ENCODE results near the gene LDB2. TPM values are rescaled to one million over a fixed set of nuclear protein-coding genes. Genes with fewer than 3 reads are reported as not detected.

Gene LDB2
- total and polyA plus RNA-seq, 2 experiments from 2014 or later = 48.6 to 80.1 TPM

GRCh38 chr4:16606691-16607090 lies 291.8 kb downstream of the LDB2 start:
- Histone ChIP-seq H3K4me2 (no peak overlapping the region), H3K36me3 (ENCODE audit: insufficient read depth) (no peaks in the 10 kb centered on the region), H3K27me3 (ENCODE audit: insufficient read depth) (no peaks in the 10 kb centered on the region), H4K20me1 (replicated peaks; ENCODE audit: insufficient read depth) (no peaks in the 10 kb centered on the region), H3K4me3 (no peak overlapping the region), H3F3A (replicated peaks; ENCODE audit: low read depth) (no peaks in the 10 kb centered on the region), H3K27ac (ENCODE audit: low read depth) (0 out of 2 replicates have a peak overlapping the region, but pooled peaks have one; percentile 51), H3K4me1 (ENCODE audit: insufficient read depth) (peaks cover 34% of the 10 kb centered on the region), H2AFZ (no peak overlapping the region), H3K79me2 (replicated peaks; ENCODE audit: insufficient read depth) (peaks cover 20% of the 10 kb centered on the region), H3K9me2 (ENCODE audit: insufficient read depth) (peaks cover 10% of the 10 kb centered on the region)
- no peak overlapping the region for H3K27ac Mint-ChIP-seq
- H3K4me1 Mint-ChIP-seq = peaks cover 40% of the 10 kb centered on the region
- no peaks in the 10 kb centered on the region; the same call in 2 of the 3 replicates for H3K9me3 Mint-ChIP-seq
- ATAC-seq (no peak), DNase-seq (ENCODE audit: low spot score) (no peak)
- TF ChIP-seq ZNF114 (CRISPR knock-in tag; IDR thresholded peaks at IDR 0.05) (no peak), ETS1 (IDR thresholded peaks at IDR 0.05) (no peak), EZH2phosphoT487 (IDR thresholded peaks at IDR 0.05; ENCODE audit: unreplicated experiment) (no peak)
- TF ChIP-seq, protein P1, sequence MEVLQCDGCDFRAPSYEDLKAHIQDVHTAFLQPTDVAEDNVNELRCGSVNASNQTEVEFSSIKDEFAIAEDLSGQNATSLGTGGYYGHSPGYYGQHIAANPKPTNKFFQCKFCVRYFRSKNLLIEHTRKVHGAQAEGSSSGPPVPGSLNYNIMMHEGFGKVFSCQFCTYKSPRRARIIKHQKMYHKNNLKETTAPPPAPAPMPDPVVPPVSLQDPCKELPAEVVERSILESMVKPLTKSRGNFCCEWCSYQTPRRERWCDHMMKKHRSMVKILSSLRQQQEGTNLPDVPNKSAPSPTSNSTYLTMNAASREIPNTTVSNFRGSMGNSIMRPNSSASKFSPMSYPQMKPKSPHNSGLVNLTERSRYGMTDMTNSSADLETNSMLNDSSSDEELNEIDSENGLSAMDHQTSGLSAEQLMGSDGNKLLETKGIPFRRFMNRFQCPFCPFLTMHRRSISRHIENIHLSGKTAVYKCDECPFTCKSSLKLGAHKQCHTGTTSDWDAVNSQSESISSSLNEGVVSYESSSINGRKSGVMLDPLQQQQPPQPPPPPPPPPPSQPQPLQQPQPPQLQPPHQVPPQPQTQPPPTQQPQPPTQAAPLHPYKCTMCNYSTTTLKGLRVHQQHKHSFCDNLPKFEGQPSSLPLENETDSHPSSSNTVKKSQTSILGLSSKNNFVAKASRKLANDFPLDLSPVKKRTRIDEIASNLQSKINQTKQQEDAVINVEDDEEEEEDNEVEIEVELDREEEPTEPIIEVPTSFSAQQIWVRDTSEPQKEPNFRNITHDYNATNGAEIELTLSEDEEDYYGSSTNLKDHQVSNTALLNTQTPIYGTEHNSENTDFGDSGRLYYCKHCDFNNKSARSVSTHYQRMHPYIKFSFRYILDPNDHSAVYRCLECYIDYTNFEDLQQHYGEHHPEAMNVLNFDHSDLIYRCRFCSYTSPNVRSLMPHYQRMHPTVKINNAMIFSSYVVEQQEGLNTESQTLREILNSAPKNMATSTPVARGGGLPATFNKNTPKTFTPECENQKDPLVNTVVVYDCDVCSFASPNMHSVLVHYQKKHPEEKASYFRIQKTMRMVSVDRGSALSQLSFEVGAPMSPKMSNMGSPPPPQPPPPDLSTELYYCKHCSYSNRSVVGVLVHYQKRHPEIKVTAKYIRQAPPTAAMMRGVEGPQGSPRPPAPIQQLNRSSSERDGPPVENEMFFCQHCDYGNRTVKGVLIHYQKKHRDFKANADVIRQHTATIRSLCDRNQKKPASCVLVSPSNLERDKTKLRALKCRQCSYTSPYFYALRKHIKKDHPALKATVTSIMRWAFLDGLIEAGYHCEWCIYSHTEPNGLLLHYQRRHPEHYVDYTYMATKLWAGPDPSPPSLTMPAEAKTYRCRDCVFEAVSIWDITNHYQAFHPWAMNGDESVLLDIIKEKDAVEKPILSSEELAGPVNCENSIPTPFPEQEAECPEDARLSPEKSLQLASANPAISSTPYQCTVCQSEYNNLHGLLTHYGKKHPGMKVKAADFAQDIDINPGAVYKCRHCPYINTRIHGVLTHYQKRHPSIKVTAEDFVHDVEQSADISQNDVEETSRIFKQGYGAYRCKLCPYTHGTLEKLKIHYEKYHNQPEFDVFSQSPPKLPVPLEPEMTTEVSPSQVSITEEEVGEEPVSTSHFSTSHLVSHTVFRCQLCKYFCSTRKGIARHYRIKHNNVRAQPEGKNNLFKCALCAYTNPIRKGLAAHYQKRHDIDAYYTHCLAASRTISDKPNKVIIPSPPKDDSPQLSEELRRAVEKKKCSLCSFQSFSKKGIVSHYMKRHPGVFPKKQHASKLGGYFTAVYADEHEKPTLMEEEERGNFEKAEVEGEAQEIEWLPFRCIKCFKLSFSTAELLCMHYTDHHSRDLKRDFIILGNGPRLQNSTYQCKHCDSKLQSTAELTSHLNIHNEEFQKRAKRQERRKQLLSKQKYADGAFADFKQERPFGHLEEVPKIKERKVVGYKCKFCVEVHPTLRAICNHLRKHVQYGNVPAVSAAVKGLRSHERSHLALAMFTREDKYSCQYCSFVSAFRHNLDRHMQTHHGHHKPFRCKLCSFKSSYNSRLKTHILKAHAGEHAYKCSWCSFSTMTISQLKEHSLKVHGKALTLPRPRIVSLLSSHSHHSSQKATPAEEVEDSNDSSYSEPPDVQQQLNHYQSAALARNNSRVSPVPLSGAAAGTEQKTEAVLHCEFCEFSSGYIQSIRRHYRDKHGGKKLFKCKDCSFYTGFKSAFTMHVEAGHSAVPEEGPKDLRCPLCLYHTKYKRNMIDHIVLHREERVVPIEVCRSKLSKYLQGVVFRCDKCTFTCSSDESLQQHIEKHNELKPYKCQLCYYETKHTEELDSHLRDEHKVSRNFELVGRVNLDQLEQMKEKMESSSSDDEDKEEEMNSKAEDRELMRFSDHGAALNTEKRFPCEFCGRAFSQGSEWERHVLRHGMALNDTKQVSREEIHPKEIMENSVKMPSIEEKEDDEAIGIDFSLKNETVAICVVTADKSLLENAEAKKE (CRISPR knock-in tag; IDR thresholded peaks at IDR 0.05) = no peak
- TF ChIP-seq, protein P2, sequence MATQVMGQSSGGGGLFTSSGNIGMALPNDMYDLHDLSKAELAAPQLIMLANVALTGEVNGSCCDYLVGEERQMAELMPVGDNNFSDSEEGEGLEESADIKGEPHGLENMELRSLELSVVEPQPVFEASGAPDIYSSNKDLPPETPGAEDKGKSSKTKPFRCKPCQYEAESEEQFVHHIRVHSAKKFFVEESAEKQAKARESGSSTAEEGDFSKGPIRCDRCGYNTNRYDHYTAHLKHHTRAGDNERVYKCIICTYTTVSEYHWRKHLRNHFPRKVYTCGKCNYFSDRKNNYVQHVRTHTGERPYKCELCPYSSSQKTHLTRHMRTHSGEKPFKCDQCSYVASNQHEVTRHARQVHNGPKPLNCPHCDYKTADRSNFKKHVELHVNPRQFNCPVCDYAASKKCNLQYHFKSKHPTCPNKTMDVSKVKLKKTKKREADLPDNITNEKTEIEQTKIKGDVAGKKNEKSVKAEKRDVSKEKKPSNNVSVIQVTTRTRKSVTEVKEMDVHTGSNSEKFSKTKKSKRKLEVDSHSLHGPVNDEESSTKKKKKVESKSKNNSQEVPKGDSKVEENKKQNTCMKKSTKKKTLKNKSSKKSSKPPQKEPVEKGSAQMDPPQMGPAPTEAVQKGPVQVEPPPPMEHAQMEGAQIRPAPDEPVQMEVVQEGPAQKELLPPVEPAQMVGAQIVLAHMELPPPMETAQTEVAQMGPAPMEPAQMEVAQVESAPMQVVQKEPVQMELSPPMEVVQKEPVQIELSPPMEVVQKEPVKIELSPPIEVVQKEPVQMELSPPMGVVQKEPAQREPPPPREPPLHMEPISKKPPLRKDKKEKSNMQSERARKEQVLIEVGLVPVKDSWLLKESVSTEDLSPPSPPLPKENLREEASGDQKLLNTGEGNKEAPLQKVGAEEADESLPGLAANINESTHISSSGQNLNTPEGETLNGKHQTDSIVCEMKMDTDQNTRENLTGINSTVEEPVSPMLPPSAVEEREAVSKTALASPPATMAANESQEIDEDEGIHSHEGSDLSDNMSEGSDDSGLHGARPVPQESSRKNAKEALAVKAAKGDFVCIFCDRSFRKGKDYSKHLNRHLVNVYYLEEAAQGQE (IDR thresholded peaks at IDR 0.05; ENCODE audit: unreplicated experiment) = no peak
- H3K27me3 Mint-ChIP-seq (ENCODE audit: insufficient read depth, low read depth, poor library complexity) = no peaks in the 10 kb centered on the region
- no peak overlapping the region for H3K4me3 Mint-ChIP-seq
- no peaks in the 10 kb centered on the region for H3K36me3 Mint-ChIP-seq (ENCODE audit: low read depth)
